NCI-H460 (cell line): ENCODE results near the gene SDC3. TPM values are rescaled to one million over a fixed set of nuclear protein-coding genes. Genes with fewer than 3 reads are reported as not detected.

Experiments used
- DNase-seq: peaks from one replicate; pipeline ENCODE4 v3.0.0-alpha.2; 2016; ENCODE audit warnings: low read depth; ENCODE audit errors: extremely low read depth
- total RNA-seq: library from RNA; depleted of rRNA; stranded (reverse); fragments of >200 nt; shearing (Covaris generic); gene quantifications from 2 replicates; pipeline ENCODE4 v1.2.3, GENCODE V29; 2014

SDC3 gene
- total RNA-seq, 1 experiment from 2014 or later: 9.7 TPM

DNA sequence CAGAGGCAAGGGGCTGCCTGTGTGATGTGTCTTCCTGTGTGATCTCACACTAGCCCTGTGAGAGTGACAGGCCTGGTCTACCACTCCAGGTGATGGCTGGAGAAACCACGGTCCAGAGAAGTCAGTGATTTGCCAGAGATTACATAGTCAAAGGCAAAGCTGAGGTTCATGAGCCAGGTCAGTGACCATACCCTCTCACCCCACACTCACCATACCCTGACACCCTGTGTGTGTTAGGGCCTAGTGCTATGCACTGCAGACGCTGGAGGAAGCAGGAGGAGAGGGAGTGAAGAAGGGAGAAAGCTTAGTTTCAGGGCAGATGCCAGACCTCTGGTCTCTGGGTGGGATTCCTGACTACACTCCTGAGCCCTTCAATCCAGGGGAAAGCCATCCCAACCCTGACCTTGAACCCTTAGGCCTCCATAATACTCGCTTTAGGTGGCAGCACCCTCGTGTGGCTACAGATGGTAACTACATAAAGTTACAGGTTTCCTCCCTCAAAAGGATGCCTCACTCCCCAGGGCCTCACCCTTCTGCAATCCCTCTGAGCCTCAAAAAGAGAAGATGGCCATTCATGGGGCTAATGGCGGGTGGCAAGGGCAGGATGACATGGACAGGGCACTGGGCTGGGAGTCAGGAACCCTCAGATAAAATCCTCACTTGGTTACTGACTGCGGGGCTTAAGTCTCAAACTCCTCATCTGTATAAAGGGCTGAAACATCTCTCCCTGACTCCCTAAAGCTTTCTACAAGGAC lies 20.8 kb upstream of the SDC3 start:
- DNase-seq: no peak

DNA sequence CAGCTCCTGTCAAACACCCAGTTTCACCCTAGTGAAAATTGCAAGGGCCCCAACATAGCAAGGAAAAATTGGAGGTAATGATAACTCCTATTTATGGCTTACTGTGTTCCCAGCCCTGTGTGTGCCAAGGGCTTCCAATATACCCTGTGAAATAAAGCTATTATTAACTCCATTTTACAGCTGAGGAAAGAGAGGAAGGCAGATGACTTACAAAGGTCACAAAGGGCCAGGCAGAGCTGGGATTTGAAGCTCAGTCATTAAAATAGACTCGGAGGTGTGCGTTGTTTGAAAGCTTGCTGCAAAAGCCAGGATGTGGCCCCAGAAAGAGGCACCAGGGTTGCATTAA lies 20.2 kb upstream of the SDC3 start:
- no peak for DNase-seq

DNA sequence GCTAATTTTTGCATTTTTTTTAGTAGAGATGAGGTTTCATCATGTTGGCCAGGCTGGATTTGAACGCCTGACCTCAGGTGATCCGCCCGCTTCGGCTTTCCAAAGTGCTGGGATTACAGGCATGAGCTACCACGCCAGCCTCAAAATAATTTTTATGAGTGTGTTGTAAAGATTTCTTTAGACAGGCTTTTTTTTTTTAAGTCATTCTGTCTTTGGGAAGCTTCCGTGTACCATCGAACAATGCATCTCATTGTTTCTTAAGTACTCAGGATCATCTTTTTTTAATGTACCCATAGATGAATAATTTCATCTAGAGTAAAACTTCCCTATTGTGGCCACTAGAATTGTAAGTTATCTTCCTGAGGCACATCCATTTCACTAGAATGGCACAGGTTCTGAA lies 19.6 kb upstream of the SDC3 start:
- no peak for DNase-seq

DNA sequence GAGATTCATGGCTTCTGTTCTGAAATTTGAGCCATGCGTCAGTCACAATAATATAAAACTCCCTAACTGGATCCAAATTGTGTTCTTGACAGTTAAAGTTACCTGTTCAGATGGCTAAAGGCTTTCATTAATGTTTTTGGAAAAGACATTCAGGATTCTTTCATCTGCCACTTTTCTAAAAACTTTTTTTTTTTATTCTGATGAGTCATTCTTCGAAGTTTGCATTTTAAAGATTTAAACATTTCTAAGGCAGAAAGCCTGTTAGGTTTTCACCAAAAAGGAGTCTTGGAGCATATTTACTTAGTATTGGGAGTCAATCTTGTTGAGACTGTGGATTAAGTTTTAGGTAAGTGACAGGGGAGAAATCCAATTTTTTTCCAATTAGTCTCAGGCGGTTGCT lies 18.9 kb upstream of the SDC3 start:
- DNase-seq: no peak

DNA sequence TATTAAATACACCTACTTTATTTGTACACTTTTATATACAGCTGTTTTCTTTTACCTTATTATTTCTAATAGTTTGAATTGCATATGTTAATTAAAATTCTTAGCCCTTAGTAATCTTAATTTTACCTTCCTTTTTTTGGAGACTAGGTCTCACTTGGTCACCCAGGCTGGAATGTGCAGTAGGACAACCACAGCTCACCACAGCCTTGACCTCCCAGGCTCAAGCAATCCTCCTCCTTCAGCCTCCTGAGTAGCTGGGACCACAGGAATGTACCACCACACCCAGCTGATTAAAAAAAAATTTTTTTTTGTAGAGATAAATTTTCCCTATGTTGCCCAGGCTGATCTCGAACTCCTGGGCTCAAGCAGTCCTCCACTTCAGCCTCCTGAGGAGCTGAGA lies 15.0 kb upstream of the SDC3 start:
- no peak for DNase-seq

DNA sequence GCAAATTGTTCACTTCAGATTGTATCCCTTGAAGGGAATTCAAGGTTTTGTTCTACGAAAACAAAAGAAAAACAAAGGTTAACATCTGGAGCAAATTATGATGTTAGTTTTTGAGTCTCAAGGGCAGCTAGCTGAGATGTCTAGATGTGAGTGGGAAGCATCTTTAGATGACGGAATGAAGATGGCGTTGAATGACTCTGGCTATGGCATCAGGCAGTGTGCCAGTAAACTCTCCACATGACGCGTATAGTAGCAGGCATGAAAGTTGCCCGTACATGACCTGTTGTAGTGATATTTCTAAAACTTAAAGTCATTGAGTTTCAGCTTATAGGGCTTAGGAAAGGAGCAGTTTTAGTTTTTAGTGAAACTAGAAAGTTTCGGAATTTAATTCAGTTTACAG lies 12.3 kb upstream of the SDC3 start:
- no peak for DNase-seq

DNA sequence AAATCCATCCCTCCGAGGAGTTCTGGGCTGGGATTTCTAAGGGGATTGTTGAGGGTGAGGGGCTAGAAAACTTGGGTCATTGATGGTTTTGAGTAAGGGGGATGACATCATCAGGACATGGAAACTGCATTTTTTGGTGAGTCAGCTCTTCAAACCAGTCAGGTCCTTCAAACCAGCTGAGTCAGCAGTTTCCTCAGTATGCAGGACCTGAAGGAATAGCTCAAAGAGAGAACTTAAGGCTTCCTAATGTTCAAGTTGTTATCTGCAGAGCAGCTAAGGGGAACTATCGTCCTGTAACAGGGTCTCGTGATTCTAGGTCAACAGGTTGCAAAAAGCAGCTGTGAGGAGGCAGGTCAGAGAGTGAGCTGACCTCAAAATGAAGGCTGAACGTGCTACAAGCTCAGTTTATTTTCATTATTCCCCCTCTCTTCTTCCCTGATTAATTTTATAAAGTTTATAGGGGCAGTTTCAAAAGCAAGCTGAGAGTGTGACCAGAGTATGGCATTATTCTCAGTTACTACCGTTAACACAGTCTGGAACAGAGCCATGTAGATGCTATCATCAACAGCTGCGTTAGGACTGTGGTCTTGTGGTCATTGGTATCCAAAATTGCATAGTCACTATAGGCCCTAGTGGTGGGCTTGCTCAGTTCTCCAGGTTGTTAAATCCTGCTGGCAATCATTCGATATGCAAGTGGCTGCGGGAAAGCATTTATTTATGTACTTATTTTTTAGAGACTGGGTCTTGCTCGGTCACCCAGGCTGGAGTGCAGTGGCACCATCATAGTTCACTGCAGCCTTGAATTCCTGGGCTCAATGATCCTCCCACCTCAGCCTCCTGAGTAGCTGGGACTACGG lies 10.7 kb upstream of the SDC3 start:
- no peak for DNase-seq

DNA sequence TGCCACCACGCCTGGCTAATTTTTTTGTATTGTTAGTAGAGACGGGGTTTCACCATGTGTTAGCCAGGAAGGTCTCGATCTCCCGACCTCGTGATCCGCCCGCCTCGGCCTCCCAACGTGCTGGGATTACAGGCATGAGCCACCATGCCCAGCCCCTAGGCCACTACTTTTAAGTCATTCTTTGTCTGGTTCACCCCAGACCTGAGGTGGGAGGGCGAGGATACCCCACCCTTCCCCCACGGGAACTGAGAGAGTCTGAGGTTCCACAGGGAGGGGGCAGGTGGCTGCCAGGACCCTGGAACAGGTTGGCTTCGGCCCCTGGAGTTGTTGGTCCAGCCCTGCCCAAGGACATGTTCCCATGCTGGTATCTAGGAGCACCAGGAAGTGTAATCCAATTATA lies 7.7 kb upstream of the SDC3 start:
- DNase-seq: no peak

DNA sequence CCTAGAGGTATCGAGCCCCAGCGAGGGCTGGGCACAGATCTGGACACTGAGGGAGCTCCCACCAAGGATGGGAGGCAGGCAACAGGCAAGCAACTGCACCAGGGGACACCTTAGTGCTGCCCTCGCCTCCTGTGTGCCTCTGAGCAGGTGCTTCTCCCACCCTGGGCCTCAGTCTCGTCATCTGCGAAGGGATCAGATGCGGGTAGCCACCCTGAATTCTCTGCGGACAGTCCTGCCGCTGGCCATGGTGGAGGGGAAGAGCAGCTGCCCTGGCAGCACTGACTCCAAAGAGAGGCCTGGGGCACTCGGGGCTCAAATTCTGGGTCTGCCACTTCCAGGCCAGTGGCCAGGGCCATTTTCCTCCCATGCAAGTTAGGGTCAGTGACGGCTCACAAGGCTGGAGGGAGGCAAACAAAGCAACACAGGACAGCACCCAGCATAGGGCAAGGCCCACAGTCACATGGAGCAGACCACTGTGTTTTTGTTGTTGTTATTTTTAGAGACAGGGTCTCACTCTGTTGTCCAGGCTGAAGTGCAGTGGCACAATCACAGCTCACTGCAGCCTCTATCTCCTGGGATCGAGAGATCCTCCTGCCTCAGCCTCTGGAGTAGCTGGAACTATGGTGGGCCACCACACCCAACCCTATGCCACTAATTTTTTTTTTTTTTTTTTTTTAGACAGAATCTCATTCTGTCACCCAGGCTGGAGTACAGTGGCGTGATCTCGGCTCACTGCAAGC lies 7.1 kb upstream of the SDC3 start:
- DNase-seq: no peak

DNA sequence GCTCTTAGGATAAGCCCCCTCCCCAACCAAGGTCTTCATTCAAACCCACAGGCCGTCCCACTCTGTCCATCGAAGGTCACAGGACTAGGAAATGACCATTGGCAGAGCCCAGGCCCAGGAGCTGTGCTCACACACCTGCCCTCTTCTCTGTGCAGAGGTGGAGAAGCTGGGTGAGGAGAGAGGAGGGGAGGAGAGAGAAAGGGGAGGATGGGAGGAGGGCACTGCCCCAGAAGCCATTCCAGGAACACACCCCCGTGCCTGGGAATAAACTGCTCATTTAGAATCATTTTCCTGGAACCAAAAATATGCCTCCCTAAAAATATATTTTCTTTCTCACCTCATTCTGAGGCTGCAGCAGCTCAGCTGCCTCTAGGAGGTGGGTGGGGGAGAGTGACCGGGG lies 6.4 kb upstream of the SDC3 start:
- no peak for DNase-seq

DNA sequence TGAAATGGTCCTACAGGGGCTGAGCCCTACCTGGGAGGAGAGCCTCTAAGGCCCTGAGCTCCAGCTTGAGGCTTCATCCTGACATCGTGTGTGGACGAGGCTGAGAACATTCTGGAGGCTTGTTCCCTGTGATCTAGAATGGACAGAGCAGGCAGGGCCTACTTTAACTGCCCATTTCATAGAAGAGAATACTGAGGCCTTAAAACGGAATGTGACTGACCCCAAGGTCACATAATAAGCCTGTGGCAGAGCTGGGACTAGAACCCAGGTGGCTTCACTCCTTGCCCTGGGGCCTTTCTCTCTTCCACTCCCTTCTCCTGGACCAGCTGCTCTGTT lies 6.0 kb upstream of the SDC3 start:
- no peak for DNase-seq

DNA sequence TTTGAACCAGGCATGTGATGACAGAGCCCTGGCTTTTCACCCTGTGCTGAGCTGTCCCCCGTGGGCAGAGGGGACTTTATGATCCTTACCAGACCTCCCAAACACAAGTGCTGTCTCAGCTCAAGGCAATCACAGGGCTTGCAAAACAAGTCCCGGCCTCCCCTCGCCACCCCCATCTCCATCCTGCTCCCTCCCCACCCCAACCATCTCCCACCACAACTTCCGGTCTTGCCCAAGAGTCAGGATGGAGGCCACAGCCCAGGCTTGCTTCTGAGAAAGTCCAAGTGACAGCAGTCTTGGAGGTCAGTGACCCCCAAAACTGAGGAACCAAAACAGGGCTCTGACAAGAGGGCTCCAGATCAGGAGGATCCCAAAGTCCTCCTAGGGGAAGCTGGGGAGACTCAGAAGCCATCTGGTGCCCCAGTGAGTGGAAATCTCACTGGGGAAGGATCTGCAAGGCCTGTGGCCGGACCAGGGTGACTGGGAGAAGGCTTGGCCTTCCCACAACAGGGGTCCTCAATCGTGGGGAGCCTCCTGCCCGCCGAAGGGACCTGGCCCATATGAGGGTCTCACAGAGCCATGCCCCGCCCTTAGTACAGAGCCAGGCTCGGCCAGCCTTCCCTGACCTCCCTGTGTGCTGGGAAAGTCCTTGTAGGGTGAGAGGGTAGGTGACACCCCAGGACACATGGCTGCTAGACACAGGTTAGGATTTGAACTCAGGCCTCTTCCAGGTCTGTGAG lies 4.5 kb upstream of the SDC3 start:
- no peak for DNase-seq

DNA sequence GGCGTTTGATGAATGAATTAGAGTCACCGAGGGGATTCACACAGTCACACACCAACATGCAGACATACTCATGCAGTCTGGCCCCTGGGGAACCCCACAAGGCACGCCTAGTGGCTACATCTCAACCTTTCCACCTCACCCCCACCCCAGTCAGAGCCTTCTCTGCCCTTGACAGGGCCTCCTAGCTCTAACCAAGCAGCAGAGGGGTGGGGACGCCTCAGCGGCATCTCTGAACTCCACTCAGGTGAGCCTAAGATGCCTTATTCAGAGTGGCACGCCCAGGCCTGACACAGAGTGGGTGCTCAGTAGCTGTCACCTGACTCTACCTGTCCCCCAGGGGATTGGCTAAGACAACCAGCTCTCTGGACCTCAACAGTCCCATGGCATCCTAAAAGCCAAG lies 3.7 kb upstream of the SDC3 start:
- DNase-seq: no peak

DNA sequence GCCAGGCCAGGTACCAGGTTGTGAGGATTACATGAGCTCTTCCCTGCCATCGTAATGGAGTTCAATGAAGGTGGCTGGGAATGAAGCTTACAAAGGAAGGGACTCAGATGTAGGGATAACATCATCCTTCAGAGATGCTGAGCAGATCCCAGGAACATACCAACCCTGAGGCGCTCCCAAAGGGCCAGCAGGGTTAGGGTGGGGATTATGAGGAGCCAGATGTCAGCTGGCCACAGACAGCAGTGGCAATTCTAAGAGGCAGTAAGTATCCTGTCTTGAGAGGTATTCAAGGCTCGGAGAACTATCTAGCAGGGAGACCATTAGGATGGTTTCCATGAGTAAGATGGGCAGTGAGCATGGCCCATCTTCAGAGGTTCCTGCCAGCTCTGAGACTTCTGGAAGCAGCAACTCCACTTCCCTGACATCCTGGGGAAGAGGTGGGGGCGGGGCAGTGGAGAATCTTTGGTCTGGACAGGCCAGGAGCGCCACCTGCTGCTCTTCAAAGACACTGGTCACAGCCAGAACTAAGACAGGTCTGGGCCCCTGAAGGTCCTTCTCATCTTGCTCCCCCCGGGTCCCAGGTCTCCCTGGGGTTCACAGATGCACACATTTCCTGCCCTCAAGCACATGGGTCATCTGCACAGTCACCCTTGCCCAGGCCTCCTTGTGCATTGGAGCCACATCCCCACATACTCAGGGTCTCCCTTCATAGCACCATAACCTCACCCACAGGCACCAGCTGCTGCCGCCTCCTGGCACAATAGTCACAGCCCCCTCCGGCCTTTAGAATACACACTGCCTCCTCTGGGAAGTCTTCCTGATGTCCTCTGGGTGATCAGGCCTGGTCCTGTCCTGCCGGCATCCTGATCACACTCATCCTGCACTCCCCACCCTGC lies 2.7 kb upstream of the SDC3 start:
- DNase-seq: peak; percentile 74

DNA sequence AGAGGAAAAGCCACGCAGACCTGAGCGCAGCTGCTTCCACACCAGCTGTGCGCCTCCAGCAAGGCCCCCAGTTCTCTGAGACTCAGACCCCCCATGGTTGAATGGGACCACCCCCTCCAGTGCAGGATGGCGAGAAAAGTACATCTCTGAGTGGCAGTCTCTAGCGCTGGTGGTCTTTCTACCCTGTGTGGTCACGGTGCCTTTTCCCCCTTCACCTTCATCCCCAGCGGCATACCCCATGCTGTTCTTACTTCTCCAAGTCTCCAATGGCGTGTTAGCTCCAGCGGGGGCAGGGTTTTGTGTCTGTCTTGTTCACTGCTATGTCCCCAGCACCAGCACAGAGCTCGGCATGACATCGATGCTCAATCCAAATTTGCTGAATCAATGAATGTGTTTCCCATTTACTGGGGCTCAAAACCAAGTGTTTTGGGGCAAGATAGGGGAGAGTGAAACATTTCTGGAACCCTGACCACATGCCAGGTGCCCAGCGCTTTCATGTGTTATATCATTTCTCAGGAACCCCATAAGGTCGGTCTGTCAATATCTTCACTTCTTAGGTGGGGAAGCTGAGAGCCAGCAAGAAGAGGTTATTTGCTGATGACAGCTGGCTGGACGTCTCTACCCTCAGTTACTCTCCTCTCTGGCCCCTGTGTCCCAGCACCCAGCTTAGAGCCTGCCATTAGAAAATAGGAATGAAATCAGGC lies 959 bp upstream of the SDC3 start:
- DNase-seq: no peak

DNA sequence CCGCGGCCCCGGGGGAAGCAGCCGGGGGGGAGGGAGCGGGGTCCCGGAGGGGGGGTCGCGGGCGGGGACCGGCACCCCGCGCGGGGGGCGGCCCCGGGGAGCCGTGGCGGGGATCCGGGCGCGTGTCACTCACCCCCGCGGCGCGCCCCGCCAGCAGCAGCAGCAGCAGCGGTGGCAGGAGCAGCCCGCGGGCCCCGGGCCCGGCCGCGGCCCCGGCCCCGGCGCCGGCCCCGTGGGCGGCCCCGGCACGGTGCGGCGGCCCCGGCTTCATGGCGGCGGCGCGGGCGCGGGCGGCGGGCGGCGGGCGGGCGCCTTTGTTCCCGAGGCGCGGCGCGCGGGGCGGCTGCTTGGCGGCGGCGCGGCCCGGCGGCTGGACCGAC lies 252 bp downstream of the SDC3 start:
- no peak for DNase-seq

DNA sequence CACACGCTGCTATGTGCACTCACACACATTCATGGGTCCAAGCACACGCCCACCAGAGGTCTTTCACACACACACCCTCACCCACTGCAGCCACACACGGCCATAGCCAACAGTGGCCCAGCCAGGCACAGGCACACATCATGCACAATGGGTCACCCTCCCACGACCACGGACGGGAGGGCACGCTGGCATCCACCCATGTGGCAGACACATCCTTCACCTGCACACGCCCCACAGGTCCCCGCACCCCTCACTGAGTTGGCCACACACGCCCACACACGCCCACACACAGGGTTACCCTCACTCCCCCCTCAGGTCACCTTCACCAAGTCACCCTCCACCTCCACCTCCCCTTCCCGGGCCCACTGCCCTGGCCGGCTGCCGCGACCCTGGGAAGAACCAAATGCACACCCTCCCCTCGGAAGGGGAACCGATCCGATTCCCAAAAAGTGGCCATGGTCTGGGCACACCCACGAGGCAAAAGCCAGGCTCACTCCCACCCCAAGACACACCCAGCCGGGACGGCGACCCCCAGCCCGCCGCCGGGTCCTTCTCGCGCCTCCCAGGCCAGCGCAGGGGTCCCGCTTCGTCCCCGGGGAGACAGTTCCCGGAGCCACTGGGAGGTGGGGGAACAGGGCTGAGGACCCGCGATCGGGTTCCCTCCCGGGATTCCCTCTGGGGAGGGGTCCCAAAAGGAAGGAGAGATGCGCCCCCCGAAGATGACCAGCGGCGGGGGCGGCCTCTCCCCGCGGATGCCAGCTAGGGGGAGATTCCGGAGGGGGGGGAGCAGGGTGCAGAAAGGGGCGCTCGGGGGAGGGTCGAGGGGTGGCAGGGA lies 860 bp downstream of the SDC3 start:
- DNase-seq: no peak

DNA sequence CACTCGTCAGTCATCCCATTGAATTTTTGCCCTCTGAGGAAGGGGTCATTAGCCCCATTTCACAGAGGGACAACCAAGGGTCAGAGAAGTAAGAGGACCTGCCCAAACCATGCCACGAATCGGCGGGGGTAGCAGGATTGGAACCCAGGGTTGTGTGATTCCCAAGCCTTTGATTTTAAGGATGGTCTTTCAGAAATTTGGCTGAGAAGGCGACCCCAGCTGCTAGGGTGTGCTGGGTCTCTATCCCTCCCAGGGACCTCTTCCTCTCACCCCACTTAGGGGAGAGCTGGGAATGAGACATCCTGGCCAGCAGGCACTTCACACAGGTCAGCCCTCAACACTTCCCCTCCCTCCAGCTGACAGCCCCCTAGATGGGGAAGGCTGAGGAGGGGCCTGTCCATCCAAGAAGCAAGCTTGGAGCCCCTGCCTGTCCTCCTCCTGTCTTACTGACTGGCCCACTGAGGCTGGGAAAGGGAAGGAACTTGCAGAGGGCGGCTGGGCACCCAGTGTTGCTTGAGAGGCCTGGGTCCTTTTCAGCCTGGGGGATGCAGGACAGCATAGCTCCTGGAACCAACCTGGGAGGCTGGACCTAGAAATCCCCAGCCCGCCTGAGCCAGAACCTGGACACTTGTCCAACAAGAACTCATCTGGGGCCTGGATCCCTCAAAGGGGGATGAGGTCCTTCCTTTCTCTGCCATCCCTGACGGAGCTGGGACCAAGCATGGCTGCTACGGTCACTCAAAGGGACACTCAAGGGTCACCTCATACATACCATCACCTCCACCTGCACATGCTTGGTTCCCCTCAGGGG lies 1.7 kb downstream of the SDC3 start:
- no peak for DNase-seq
